ENCODE measurements around the gene CCNE1. TPM values are rescaled to one million over a fixed set of nuclear protein-coding genes. Genes with fewer than 3 reads are reported as not detected.

The CCNE1 gene
- total and polyA plus RNA-seq, 10 of the 15 experiments (the other 5 are each of a cell fraction or from before 2014, with no cell fraction given): 6.3 to 44.2 (median 35.8) TPM

DNA sequence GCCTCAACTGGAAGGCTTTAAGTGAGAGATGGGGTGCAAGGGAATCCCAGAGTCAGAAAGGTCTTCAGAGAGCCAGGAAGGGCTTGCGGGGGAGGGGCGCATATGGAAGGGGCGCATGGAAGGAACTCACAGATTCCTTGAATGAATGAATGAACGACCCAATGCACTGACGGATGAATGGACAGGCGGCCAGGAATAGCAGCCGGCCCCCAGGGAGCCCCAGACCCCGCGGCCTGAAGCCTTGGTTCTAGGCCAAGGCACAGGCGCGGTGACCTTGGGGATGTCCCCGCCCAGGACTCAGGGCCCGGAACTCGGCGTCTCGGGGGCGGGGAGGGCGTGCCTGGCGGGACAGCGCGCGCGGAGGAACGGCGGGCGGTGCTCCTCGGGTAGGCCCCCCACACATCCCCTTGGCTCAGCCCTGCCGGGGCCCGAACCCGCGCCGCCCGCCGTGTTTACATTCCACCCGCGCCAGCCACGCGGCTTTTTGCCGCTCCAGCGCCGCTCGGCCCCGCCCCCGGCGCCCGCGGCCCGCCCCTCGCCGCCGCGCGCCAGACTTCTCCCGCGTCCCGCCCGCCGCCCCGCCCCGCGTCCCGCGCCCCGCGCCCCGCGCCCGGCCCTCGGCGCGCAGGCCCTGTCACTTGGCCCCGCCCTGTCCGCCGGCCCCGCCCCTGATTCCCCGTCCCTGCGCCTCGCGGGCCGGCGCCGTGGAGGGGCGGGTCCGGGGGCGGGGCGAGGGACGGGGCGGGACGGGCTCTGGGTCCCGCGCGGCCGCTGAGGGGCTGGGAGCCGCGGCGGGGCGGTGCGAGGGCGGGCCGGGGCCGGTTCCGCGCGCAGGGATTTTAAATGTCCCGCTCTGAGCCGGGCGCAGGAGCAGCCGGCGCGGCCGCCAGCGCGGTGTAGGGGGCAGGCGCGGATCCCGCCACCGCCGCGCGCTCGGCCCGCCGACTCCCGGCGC lies at the start of gene CCNE1 (continued):
- TF ChIP-seq, protein P1, sequence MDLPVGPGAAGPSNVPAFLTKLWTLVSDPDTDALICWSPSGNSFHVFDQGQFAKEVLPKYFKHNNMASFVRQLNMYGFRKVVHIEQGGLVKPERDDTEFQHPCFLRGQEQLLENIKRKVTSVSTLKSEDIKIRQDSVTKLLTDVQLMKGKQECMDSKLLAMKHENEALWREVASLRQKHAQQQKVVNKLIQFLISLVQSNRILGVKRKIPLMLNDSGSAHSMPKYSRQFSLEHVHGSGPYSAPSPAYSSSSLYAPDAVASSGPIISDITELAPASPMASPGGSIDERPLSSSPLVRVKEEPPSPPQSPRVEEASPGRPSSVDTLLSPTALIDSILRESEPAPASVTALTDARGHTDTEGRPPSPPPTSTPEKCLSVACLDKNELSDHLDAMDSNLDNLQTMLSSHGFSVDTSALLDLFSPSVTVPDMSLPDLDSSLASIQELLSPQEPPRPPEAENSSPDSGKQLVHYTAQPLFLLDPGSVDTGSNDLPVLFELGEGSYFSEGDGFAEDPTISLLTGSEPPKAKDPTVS (IDR thresholded peaks at IDR 0.05; ENCODE audit: low read depth, low read length): no peak
- TF ChIP-seq, protein P2, sequence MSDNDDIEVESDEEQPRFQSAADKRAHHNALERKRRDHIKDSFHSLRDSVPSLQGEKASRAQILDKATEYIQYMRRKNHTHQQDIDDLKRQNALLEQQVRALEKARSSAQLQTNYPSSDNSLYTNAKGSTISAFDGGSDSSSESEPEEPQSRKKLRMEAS (IDR thresholded peaks at IDR 0.05; ENCODE audit: low read depth, low read length): peak; percentile 68
- peak; percentile 26; the same call in 1 of the 3 replicates for TF ChIP-seq POU2F2 (IDR thresholded peaks at IDR 0.05; ENCODE audit: borderline replicate concordance, low read depth, low read length)
- TF ChIP-seq ELK1 (IDR thresholded peaks at IDR 0.05; ENCODE audit: low read depth, low read length): no peak
- 0 out of 2 replicates have a peak, but pooled peaks have one; percentile 47 for TF ChIP-seq SMARCA5 (IDR thresholded peaks at IDR 0.05)
- no peak for TF ChIP-seq POLR2AphosphoS2 (IDR thresholded peaks at IDR 0.05; ENCODE audit: low read depth, low read length)
- TF ChIP-seq, protein P3, sequence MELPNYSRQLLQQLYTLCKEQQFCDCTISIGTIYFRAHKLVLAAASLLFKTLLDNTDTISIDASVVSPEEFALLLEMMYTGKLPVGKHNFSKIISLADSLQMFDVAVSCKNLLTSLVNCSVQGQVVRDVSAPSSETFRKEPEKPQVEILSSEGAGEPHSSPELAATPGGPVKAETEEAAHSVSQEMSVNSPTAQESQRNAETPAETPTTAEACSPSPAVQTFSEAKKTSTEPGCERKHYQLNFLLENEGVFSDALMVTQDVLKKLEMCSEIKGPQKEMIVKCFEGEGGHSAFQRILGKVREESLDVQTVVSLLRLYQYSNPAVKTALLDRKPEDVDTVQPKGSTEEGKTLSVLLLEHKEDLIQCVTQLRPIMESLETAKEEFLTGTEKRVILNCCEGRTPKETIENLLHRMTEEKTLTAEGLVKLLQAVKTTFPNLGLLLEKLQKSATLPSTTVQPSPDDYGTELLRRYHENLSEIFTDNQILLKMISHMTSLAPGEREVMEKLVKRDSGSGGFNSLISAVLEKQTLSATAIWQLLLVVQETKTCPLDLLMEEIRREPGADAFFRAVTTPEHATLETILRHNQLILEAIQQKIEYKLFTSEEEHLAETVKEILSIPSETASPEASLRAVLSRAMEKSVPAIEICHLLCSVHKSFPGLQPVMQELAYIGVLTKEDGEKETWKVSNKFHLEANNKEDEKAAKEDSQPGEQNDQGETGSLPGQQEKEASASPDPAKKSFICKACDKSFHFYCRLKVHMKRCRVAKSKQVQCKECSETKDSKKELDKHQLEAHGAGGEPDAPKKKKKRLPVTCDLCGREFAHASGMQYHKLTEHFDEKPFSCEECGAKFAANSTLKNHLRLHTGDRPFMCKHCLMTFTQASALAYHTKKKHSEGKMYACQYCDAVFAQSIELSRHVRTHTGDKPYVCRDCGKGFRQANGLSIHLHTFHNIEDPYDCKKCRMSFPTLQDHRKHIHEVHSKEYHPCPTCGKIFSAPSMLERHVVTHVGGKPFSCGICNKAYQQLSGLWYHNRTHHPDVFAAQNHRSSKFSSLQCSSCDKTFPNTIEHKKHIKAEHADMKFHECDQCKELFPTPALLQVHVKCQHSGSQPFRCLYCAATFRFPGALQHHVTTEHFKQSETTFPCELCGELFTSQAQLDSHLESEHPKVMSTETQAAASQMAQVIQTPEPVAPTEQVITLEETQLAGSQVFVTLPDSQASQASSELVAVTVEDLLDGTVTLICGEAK (IDR thresholded peaks at IDR 0.05; ENCODE audit: borderline replicate concordance): no peak
- no peak for TF ChIP-seq ZNF592 (IDR thresholded peaks at IDR 0.05)
- peak; percentile 57 for TF ChIP-seq BCL3 (IDR thresholded peaks at IDR 0.05; ENCODE audit: borderline replicate concordance, insufficient read depth, low read depth, low read length, poor library complexity, severe bottlenecking)
- 0 out of 2 replicates have a peak, but pooled peaks have one; percentile 17 for TF ChIP-seq CREM (IDR thresholded peaks at IDR 0.05; ENCODE audit: low read depth)
- no peak for TF ChIP-seq TCF7 (IDR thresholded peaks at IDR 0.05; ENCODE audit: borderline replicate concordance)
- TF ChIP-seq SUZ12 (IDR thresholded peaks at IDR 0.05; ENCODE audit: unreplicated experiment): no peak
- peak; percentile 52 for TF ChIP-seq IKZF1 (conservative IDR thresholded peaks at IDR 0.05)
- no peak for TF ChIP-seq SUPT20H (IDR thresholded peaks at IDR 0.05; ENCODE audit: borderline replicate concordance, control insufficient read depth, low read depth, low read length)
